Measurements from ENCODE around the gene CLECL1. TPM values are rescaled to one million over a fixed set of nuclear protein-coding genes. Genes with fewer than 3 reads are reported as not detected.

CLECL1 gene
- total RNA-seq, 4 donors from 2014 or later = not detected

- WGBS, 2 donors = 79 to 87% methylated on average over 2 of the region's 2 CpGs
- no peak for TF ChIP-seq CTCF (IDR thresholded peaks at IDR 0.05)
- no peak for TF ChIP-seq POLR2A (IDR thresholded peaks at IDR 0.05)
These were observed 22.7 kb upstream of the CLECL1 start for GRCh38 chr12:9755567-9755966.

GRCh38 chr12:9755035-9755434 lies 22.1 kb upstream of the CLECL1 start:
- TF ChIP-seq CTCF (IDR thresholded peaks at IDR 0.05) = no peak
- no peak for TF ChIP-seq POLR2A (IDR thresholded peaks at IDR 0.05)
- Histone ChIP-seq H3K27ac (no peak overlapping the region), H3K27me3 (no peaks in the 10 kb centered on the region), H3K36me3 (no peaks in the 10 kb centered on the region), H3K4me3 (replicated peaks in 1 of 3) (no peak overlapping the region), H3K4me1 (no peaks in the 10 kb centered on the region), H3K9me3 (no peaks in the 10 kb centered on the region)
- DNase-seq = no peak
- intact Hi-C loops (cut with DNase I) = no loop called here

More at GRCh38 chr12:9755567-9755966, 22.7 kb upstream of the CLECL1 start:
- no peaks in the 10 kb centered on the region for H3K36me3 ChIP-seq
- H3K4me1 ChIP-seq = no peaks in the 10 kb centered on the region
- no peak overlapping the region for H3K27ac ChIP-seq
- DNase-seq = no peak
- H3K4me3 ChIP-seq (replicated peaks in 1 of 3) = no peak overlapping the region
- no peaks in the 10 kb centered on the region for H3K9me3 ChIP-seq
- no peaks in the 10 kb centered on the region for H3K27me3 ChIP-seq
- intact Hi-C loops (cut with DNase I) = no loop called here

GRCh38 chr12:9754099-9754927 lies 21.4 kb upstream of the CLECL1 start:
- Histone ChIP-seq H3K4me3 (replicated peaks in 1 of 3) (no peak overlapping the region), H3K4me1 (no peaks in the 10 kb centered on the region), H3K9me3 (no peaks in the 10 kb centered on the region), H3K27me3 (no peaks in the 10 kb centered on the region), H3K36me3 (no peaks in the 10 kb centered on the region), H3K27ac (no peak overlapping the region)
- TF ChIP-seq CTCF (IDR thresholded peaks at IDR 0.05) = no peak
- no peak for TF ChIP-seq POLR2A (IDR thresholded peaks at IDR 0.05)
- intact Hi-C loops (cut with DNase I) = loop anchor here (5.0 kb wide), 1 partner anchor 173 kb away; no protein-coding TSS in a partner anchor
- DNase-seq = no peak
- 84 to 86% methylated on average over 3 of the region's 3 CpGs for WGBS, 2 donors

- Histone ChIP-seq H3K4me3 (replicated peaks in 1 of 3) (no peak overlapping the region), H3K27me3 (no peaks in the 10 kb centered on the region), H3K27ac (no peak overlapping the region), H3K4me1 (no peaks in the 10 kb centered on the region), H3K9me3 (no peaks in the 10 kb centered on the region), H3K36me3 (no peaks in the 10 kb centered on the region)
- intact Hi-C loops (cut with DNase I) = loop anchor here (5.0 kb wide), 1 partner anchor 174 kb away; no protein-coding TSS in a partner anchor
- TF ChIP-seq CTCF (IDR thresholded peaks at IDR 0.05) (no peak), POLR2A (IDR thresholded peaks at IDR 0.05) (no peak)
- 70 to 77% methylated on average over 3 of the region's 3 CpGs for WGBS, 2 donors
- DNase-seq = no peak
These were observed 20.6 kb upstream of the CLECL1 start for GRCh38 chr12:9753498-9753897.

GRCh38 chr12:9753073-9753472 lies 20.2 kb upstream of the CLECL1 start:
- Histone ChIP-seq H3K4me3 (replicated peaks in 1 of 3) (no peak overlapping the region), H3K9me3 (no peaks in the 10 kb centered on the region), H3K27ac (no peak overlapping the region), H3K27me3 (no peaks in the 10 kb centered on the region), H3K36me3 (no peaks in the 10 kb centered on the region), H3K4me1 (no peaks in the 10 kb centered on the region)
- TF ChIP-seq CTCF (IDR thresholded peaks at IDR 0.05) (no peak), POLR2A (IDR thresholded peaks at IDR 0.05) (no peak)
- DNase-seq = no peak
- WGBS, 2 donors = 86% methylated on average over 2 of the region's 2 CpGs
- intact Hi-C loops (cut with DNase I) = loop anchor here (5.0 kb wide), 1 partner anchor 174 kb away; no protein-coding TSS in a partner anchor
